ENCODE data around the gene TRIM31. TPM values are rescaled to one million over a fixed set of nuclear protein-coding genes. Genes with fewer than 3 reads are reported as not detected.

TRIM31 gene
- total RNA-seq, 1 donor from 2014 or later = not detected

DNA sequence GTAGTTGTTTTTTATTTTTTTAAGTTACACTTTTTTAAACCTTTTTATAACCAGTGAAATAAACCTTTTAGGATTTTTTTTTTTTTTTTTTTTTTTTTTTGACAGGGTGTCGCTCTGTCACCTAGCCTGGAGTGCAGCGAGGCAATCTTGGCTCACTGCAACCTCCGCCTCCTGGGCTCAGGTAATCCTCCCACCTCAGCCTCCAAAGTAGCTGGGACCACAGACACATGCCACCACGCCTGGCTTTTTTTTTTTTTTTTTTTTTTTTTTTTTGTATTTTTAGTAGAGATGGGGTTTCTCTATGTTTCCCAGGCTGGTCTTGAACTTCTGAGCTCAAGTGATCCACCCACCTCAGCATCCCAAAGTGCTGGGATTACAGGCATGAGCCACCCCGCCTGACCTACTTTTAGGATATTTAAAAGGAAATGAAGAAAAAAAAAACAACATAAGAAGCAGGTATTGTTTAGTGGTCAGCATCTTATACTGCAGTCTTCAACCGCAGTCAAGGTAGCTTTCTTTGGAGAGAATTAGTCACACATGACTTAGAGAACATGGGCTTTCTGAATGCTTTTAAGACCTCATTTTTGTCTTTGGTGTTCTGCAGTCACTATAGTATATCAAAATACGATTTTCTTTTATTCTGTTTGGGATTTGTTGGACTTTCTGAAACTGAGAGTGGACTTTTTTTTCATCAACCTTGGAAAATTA is 50.3 kb downstream of the TRIM31 start:
- peak overlapping the region; percentile 77 to 81 for H3K4me3 ChIP-seq
- peaks cover 3 to 16% of the 10 kb centered on the region in 2 donors for H3K4me1 ChIP-seq
- H3K27me3 ChIP-seq = no peaks in the 10 kb centered on the region
- TF ChIP-seq, protein P1, sequence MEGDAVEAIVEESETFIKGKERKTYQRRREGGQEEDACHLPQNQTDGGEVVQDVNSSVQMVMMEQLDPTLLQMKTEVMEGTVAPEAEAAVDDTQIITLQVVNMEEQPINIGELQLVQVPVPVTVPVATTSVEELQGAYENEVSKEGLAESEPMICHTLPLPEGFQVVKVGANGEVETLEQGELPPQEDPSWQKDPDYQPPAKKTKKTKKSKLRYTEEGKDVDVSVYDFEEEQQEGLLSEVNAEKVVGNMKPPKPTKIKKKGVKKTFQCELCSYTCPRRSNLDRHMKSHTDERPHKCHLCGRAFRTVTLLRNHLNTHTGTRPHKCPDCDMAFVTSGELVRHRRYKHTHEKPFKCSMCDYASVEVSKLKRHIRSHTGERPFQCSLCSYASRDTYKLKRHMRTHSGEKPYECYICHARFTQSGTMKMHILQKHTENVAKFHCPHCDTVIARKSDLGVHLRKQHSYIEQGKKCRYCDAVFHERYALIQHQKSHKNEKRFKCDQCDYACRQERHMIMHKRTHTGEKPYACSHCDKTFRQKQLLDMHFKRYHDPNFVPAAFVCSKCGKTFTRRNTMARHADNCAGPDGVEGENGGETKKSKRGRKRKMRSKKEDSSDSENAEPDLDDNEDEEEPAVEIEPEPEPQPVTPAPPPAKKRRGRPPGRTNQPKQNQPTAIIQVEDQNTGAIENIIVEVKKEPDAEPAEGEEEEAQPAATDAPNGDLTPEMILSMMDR (IDR thresholded peaks at IDR 0.05) = no peak
- intact Hi-C loops (cut with DNase I) = loop anchor here (5.0 to 10.0 kb wide), 4 partner anchors 120 to 1798 kb away; partner anchors contain the start of genes GNL1, HLA-A, PRR3 and ZSCAN26
- no peak for DNase-seq (ENCODE audit: low spot score in 2 of 2)
- peak overlapping the region in 1 of 2 donors; percentile 81 for H3K27ac ChIP-seq
- H3K9me3 ChIP-seq = no peaks in the 10 kb centered on the region
- H3K36me3 ChIP-seq = no peaks in the 10 kb centered on the region

DNA sequence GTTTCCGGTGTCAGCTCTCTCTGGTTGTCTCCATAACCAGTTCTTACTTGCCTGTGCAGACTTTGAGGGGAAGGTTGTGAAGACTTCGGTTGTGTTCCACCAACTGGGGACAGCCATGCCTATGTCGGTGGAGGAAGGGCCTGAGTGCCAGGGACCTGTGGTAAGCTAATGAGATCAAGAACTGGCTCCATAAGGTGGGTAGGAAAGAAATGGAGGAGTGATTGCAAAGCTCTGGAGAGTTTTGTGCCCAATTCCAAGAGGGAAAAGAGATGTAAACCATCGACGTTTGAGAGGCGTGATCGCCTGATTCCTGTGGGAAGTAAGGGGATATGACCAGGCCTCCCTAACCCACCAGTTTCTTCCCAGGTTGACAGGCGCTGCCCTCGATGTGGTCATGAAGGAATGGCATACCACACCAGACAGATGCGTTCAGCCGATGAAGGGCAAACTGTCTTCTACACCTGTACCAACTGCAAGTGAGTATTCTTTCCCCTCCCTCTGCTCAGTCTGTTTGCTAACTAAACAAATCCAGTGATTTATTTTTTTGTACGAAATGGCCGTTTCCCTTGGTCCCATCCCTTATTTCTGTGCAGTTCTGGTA is 50.9 kb downstream of the TRIM31 start:
- peak overlapping the region; percentile 77 to 81 for H3K4me3 ChIP-seq
- peaks cover 3 to 16% of the 10 kb centered on the region in 2 donors for H3K4me1 ChIP-seq
- H3K9me3 ChIP-seq = no peaks in the 10 kb centered on the region
- DNase-seq (ENCODE audit: low spot score in 2 of 2) = no peak
- TF ChIP-seq, protein P1 (IDR thresholded peaks at IDR 0.05) = no peak
- H3K36me3 ChIP-seq = peaks cover 0 to 6% of the 10 kb centered on the region in 2 donors
- no peaks in the 10 kb centered on the region for H3K27me3 ChIP-seq
- H3K27ac ChIP-seq = peak overlapping the region; percentile 81 to 90
- intact Hi-C loops (cut with DNase I) = loop anchor here (2.0 to 10.0 kb wide), 6 partner anchors 41 to 1797 kb away; partner anchors contain the start of genes GNL1, HLA-A, PRR3 and ZSCAN26

DNA sequence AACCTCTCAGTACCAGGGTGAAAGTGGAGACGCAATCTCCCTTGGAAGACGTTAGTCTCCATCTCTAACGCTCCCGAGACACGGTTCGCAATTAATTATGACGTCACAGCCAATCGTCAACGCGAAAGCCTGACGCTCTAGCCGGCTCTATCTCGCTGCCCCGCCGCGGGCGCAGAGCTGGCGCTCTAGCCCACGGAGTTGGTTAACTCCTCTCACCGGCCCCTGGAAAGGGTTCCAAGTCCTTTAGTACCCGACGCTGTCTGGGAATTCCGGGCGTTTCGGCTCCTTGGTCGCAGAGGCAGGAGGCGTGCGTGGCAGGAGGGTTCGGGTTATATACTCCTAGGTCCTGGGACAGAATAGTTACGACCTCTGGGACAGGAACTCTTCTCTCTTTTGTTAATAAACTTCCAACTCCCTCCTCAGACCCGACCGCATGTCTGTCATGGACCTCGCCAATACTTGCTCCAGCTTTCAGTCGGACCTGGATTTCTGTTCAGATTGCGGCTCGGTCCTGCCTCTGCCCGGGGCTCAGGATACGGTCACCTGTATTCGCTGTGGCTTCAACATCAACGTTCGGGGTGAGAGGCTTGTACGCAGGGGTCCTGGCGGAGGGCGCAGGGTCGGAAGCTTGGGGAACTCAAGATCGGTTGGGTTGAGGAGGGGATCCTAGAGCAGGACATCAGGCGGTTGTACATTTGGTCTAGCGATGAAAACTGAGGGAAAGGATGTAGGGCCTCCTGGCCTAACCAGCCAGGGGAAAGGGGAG is 51.6 kb downstream of the TRIM31 start, which contains the start of gene POLR1H:
Gene POLR1H, plus strand, starts transcription at position 174 of the 766 bp plus-strand sequence. Its CDS starts 260 bp downstream, at position 434.
- DNase-seq (ENCODE audit: low spot score in 2 of 2) = peak; percentile 70 to 95
- peak within 1 kb of the TSS; percentile 81 to 90 for H3K27ac ChIP-seq
- TF ChIP-seq, protein P1 (IDR thresholded peaks at IDR 0.05) = peak in 1 of 3 experiments; percentile 7
- peaks cover 3 to 16% of the 10 kb centered on the region in 2 donors for H3K4me1 ChIP-seq
- intact Hi-C loops (cut with DNase I) = loop anchor here (2.0 to 10.0 kb wide), 6 partner anchors 42 to 1796 kb away; partner anchors contain the start of genes GNL1, HLA-A, PRR3 and ZSCAN26
- H3K9me3 ChIP-seq = no peaks in the 10 kb centered on the region
- no peaks in the 10 kb centered on the region for H3K27me3 ChIP-seq
- peaks cover 0 to 6% of the 10 kb centered on the region in 2 donors for H3K36me3 ChIP-seq
- peak within 1 kb of the TSS; percentile 77 to 81 for H3K4me3 ChIP-seq

DNA sequence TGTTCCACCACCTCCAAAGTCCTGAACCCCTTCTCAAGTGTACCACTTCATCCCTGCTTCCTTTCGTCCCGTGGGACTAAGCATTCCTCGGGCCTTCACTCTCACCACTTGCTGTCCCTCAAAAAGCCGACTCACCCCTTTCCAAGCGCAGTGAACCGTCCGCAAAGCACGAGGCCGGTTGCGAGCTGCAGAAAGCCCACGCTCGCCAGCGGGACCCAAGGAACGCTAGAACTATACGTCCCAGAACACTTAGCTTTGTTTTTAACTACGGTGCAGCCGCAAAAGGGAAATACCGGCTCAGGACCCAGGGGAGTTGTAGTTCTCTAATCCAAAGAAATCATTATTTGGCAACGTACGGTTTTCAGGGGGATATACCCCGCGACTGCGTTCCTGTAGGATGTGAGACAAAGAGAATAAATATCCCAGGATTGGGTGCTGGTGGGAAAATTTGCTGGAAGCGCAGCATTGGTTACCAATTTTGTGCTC is 52.2 kb downstream of the TRIM31 start:
- Histone ChIP-seq H3K36me3 (peaks cover 0 to 6% of the 10 kb centered on the region in 2 donors), H3K27me3 (no peaks in the 10 kb centered on the region), H3K4me3 (peak overlapping the region; percentile 77 to 81), H3K27ac (peak overlapping the region; percentile 81 to 90), H3K4me1 (peaks cover 3 to 11% of the 10 kb centered on the region in 2 donors), H3K9me3 (no peaks in the 10 kb centered on the region)
- TF ChIP-seq, protein P1 (IDR thresholded peaks at IDR 0.05) = no peak
- intact Hi-C loops (cut with DNase I) = loop anchor here (2.0 to 10.0 kb wide), 6 partner anchors 42 to 1796 kb away; partner anchors contain the start of genes GNL1, HLA-A, PRR3 and ZSCAN26
- no peak for DNase-seq (ENCODE audit: low spot score in 2 of 2)

DNA sequence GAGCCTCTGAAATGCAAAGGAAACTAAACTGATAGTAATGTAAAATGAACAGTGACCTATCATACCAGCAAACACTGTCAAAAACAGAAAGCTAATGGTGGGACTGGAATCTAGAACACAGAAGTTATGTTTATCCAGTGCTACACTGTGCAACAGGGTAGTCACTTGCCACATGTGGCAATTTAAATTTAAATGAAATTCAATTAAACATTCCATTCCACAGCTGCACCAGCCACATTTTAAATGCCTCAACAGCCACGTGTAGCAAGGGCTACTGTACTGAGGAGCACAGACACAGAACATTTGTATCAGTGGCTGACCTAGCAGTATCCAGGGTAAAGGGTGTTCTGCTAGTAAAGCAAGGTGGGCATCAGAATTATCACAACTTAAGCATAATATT is 57.4 kb downstream of the TRIM31 start:
- intact Hi-C loops (cut with DNase I) = no loop called here
- Histone ChIP-seq H3K36me3 (peaks cover 0 to 6% of the 10 kb centered on the region in 2 donors), H3K4me3 (no peak overlapping the region), H3K4me1 (peaks cover 3% of the 10 kb centered on the region in 2 donors), H3K27ac (no peak overlapping the region), H3K27me3 (no peaks in the 10 kb centered on the region), H3K9me3 (no peaks in the 10 kb centered on the region)
- TF ChIP-seq, protein P1 (IDR thresholded peaks at IDR 0.05) = no peak
- no peak for DNase-seq (ENCODE audit: low spot score in 2 of 2)

All from ascending aorta (tissue), 2 donors.